CD4-positive, alpha-beta T cell treated with Interleukin-17A for 4 hours (primary cell): ENCODE measurements around the gene TFPI.

ENCODE experiments used
- DNase-seq: peaks from one replicate; pipeline ENCODE4 v3.0.0-alpha.2; 2020; ENCODE audit warnings: mixed read lengths

TFPI gene

GRCh38 chr2:187461294-187462261, 92.7 kb downstream of the TFPI start:
- no peak for DNase-seq

- no peak for DNase-seq
Measured at GRCh38 chr2:187459256-187459655, 95.0 kb downstream of the TFPI start.

GRCh38 chr2:187453078-187453641, 101.1 kb downstream of the TFPI start:
- no peak for DNase-seq

GRCh38 chr2:187451510-187451909, 102.7 kb downstream of the TFPI start:
- DNase-seq: no peak

GRCh38 chr2:187447336-187447735, 106.9 kb downstream of the TFPI start:
- DNase-seq: no peak

GRCh38 chr2:187446711-187447110, 107.5 kb downstream of the TFPI start:
- DNase-seq: no peak

GRCh38 chr2:187445051-187445450, 109.2 kb downstream of the TFPI start:
- DNase-seq: no peak

GRCh38 chr2:187442778-187443177, 111.5 kb downstream of the TFPI start:
- no peak for DNase-seq

- no peak for DNase-seq
Measured at GRCh38 chr2:187442378-187442777, 111.9 kb downstream of the TFPI start.

- no peak for DNase-seq
Measured at GRCh38 chr2:187440101-187440675, 114.0 kb downstream of the TFPI start.

GRCh38 chr2:187438455-187438854, 115.8 kb downstream of the TFPI start:
- DNase-seq: no peak

- no peak for DNase-seq
Measured at GRCh38 chr2:187435756-187436155, 118.5 kb downstream of the TFPI start.

- DNase-seq: no peak
Measured at GRCh38 chr2:187435078-187435477, 119.2 kb downstream of the TFPI start.

- no peak for DNase-seq
Measured at GRCh38 chr2:187434342-187434785, 119.9 kb downstream of the TFPI start.

- DNase-seq: no peak
Measured at GRCh38 chr2:187431911-187432310, 122.3 kb downstream of the TFPI start.

GRCh38 chr2:187429989-187430388, 124.2 kb downstream of the TFPI start:
- DNase-seq: no peak

- no peak for DNase-seq
Measured at GRCh38 chr2:187424146-187424545, 130.1 kb downstream of the TFPI start.

- no peak for DNase-seq
Measured at GRCh38 chr2:187422282-187422681, 132.0 kb downstream of the TFPI start.

GRCh38 chr2:187421519-187421918, 132.7 kb downstream of the TFPI start:
- DNase-seq: no peak

- no peak for DNase-seq
Measured at GRCh38 chr2:187419808-187420207, 134.4 kb downstream of the TFPI start.

- DNase-seq: no peak
Measured at GRCh38 chr2:187415449-187415848, 138.8 kb downstream of the TFPI start.
